ENCODE measurements around the gene SMCO3.
A peak's percentile ranks its signal among the peaks of the same experiment; 100 is the strongest.

The SMCO3 gene

DNA sequence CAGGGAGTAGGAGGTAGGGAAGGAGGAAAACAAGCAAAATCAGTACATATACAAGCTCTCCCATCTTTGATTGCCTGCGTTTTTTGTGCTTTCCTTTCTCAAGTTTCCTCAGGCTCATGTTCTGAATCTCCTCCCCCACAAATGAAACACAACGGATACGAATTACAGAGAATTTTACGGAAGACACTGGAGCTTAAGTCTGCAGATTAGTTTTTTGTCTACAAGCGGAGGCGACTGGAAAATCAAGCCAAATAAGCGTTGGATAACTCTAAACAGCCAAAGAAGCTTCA lies 11.3 kb downstream of the SMCO3 start (continued):
- TF ChIP-seq TCF4 (CRISPR knock-in tag; IDR thresholded peaks at IDR 0.05; ENCODE audit: borderline replicate concordance) = no peak
- TF ChIP-seq OSR1 (CRISPR knock-in tag; IDR thresholded peaks at IDR 0.05) = no peak
- no peak for TF ChIP-seq ZFP30 (CRISPR knock-in tag; IDR thresholded peaks at IDR 0.05)

DNA sequence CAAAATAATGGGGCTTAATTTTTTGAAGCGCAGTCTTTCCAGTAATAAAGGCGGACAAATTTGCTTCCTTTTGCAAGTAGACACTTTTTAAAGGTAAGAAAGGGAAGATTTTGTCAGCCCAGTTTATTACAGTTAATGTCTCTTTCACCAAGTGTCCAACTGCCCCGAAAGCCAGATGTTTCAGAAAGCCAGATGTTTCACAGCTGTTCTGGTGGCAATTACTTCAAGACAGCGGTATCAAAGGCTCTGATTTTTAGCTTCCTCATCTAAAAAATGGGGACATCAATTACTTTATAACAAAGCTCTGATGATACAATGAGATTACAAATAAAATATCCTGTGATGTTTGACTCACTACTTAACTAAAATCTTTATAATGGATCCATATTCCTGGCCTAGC lies 11.7 kb downstream of the SMCO3 start:
- ATAC-seq = no peak

DNA sequence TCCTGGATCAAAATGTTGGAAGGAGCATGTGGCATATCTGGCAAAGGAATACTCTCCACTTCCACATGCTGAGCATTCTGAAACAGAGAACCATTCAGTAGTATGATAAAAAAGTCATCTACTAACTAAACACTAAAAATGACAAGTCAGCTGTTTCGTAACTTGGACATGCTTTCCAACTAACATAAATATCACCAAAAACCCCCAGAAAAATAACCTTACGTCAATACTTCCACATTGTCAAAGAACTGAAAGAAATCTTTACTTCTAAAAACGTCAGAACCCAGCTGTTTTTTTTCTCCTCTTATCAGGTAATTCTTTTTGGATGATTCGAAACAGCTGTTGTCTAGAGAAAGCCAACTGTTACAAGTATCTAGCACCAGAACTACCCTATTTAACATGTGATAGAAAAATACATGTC lies 18.9 kb downstream of the SMCO3 start:
- no peak for TF ChIP-seq BACH2 (CRISPR knock-in tag; IDR thresholded peaks at IDR 0.05; ENCODE audit: borderline replicate concordance)
- TF ChIP-seq OSR1 (CRISPR knock-in tag; IDR thresholded peaks at IDR 0.05) = no peak
- TF ChIP-seq, protein P1, sequence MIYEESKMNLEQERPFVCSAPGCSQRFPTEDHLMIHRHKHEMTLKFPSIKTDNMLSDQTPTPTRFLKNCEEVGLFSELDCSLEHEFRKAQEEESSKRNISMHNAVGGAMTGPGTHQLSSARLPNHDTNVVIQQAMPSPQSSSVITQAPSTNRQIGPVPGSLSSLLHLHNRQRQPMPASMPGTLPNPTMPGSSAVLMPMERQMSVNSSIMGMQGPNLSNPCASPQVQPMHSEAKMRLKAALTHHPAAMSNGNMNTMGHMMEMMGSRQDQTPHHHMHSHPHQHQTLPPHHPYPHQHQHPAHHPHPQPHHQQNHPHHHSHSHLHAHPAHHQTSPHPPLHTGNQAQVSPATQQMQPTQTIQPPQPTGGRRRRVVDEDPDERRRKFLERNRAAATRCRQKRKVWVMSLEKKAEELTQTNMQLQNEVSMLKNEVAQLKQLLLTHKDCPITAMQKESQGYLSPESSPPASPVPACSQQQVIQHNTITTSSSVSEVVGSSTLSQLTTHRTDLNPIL (CRISPR knock-in tag; IDR thresholded peaks at IDR 0.05; ENCODE audit: low read depth) = no peak
- TF ChIP-seq TCF4 (CRISPR knock-in tag; IDR thresholded peaks at IDR 0.05; ENCODE audit: borderline replicate concordance) = peak; percentile 74
- TF ChIP-seq CSRNP3 (CRISPR knock-in tag; IDR thresholded peaks at IDR 0.05) = no peak

More for the DNA sequence above, 11.7 kb downstream of the SMCO3 start:
- TF ChIP-seq BACH2 (CRISPR knock-in tag; IDR thresholded peaks at IDR 0.05; ENCODE audit: borderline replicate concordance) (no peak), ZNF8 (CRISPR knock-in tag; IDR thresholded peaks at IDR 0.05) (no peak), RARB (CRISPR knock-in tag; IDR thresholded peaks at IDR 0.05) (no peak), TCF4 (CRISPR knock-in tag; IDR thresholded peaks at IDR 0.05; ENCODE audit: borderline replicate concordance) (no peak)

GRCh38 chr12:14785568-14785967 lies 28.4 kb downstream of the SMCO3 start:
- ATAC-seq = no peak
- TF ChIP-seq RARB (CRISPR knock-in tag; IDR thresholded peaks at IDR 0.05) (no peak), OSR1 (CRISPR knock-in tag; IDR thresholded peaks at IDR 0.05) (no peak), ZC3H10 (CRISPR knock-in tag; IDR thresholded peaks at IDR 0.05) (no peak), ARNTL (CRISPR knock-in tag; IDR thresholded peaks at IDR 0.05; ENCODE audit: borderline replicate concordance, low read depth) (no peak), CSDC2 (CRISPR knock-in tag; IDR thresholded peaks at IDR 0.05) (no peak), TCF4 (CRISPR knock-in tag; IDR thresholded peaks at IDR 0.05; ENCODE audit: borderline replicate concordance) (no peak), ZFP30 (CRISPR knock-in tag; IDR thresholded peaks at IDR 0.05) (no peak), ZNF70 (CRISPR knock-in tag; IDR thresholded peaks at IDR 0.05) (no peak), PPARA (CRISPR knock-in tag; IDR thresholded peaks at IDR 0.05; ENCODE audit: borderline replicate concordance) (no peak), ISL1 (CRISPR knock-in tag; IDR thresholded peaks at IDR 0.05) (no peak)
- TF ChIP-seq, protein P2, sequence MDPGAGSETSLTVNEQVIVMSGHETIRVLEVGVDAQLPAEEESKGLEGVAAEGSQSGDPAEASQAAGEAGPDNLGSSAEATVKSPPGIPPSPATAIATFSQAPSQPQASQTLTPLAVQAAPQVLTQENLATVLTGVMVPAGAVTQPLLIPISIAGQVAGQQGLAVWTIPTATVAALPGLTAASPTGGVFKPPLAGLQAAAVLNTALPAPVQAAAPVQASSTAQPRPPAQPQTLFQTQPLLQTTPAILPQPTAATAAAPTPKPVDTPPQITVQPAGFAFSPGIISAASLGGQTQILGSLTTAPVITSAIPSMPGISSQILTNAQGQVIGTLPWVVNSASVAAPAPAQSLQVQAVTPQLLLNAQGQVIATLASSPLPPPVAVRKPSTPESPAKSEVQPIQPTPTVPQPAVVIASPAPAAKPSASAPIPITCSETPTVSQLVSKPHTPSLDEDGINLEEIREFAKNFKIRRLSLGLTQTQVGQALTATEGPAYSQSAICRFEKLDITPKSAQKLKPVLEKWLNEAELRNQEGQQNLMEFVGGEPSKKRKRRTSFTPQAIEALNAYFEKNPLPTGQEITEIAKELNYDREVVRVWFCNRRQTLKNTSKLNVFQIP (CRISPR knock-in tag; IDR thresholded peaks at IDR 0.05; ENCODE audit: borderline replicate concordance, low read depth) = no peak

More for the DNA sequence above, 18.9 kb downstream of the SMCO3 start:
- ATAC-seq = no peak

GRCh38 chr12:14784471-14784870 lies 29.5 kb downstream of the SMCO3 start:
- no peak for ATAC-seq
- TF ChIP-seq OSR1 (CRISPR knock-in tag; IDR thresholded peaks at IDR 0.05) (no peak), CSDC2 (CRISPR knock-in tag; IDR thresholded peaks at IDR 0.05) (no peak), SNAI2 (CRISPR knock-in tag; IDR thresholded peaks at IDR 0.05) (no peak), ZNF70 (CRISPR knock-in tag; IDR thresholded peaks at IDR 0.05) (no peak), PPARA (CRISPR knock-in tag; IDR thresholded peaks at IDR 0.05; ENCODE audit: borderline replicate concordance) (no peak), ZFP30 (CRISPR knock-in tag; IDR thresholded peaks at IDR 0.05) (no peak), ARNTL (CRISPR knock-in tag; IDR thresholded peaks at IDR 0.05; ENCODE audit: borderline replicate concordance, low read depth) (no peak)
- TF ChIP-seq, protein P3, sequence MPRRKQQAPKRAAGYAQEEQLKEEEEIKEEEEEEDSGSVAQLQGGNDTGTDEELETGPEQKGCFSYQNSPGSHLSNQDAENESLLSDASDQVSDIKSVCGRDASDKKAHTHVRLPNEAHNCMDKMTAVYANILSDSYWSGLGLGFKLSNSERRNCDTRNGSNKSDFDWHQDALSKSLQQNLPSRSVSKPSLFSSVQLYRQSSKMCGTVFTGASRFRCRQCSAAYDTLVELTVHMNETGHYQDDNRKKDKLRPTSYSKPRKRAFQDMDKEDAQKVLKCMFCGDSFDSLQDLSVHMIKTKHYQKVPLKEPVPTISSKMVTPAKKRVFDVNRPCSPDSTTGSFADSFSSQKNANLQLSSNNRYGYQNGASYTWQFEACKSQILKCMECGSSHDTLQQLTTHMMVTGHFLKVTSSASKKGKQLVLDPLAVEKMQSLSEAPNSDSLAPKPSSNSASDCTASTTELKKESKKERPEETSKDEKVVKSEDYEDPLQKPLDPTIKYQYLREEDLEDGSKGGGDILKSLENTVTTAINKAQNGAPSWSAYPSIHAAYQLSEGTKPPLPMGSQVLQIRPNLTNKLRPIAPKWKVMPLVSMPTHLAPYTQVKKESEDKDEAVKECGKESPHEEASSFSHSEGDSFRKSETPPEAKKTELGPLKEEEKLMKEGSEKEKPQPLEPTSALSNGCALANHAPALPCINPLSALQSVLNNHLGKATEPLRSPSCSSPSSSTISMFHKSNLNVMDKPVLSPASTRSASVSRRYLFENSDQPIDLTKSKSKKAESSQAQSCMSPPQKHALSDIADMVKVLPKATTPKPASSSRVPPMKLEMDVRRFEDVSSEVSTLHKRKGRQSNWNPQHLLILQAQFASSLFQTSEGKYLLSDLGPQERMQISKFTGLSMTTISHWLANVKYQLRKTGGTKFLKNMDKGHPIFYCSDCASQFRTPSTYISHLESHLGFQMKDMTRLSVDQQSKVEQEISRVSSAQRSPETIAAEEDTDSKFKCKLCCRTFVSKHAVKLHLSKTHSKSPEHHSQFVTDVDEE (CRISPR knock-in tag; IDR thresholded peaks at IDR 0.05) = no peak

DNA sequence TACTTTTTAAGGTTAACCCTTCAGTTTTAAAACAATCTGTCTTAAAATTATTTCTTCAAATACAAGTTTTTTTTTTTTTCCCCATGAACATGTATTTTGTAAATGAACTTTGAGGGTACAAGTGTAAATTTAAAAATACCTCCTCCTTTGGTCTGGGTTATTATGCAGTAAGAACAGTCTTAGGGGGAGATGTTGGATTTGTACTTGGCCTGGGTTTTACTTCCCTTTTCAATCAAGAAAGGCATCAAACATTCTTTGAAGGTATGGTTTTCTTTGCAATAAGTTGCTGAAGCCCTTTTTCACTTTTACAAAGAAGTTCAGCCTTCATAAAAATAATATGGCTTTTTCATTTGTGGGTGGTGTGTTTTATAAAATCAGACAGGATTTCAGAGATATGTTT lies 31.2 kb downstream of the SMCO3 start:
- no peak for ATAC-seq
- TF ChIP-seq CSDC2 (CRISPR knock-in tag; IDR thresholded peaks at IDR 0.05) (no peak), PATZ1 (CRISPR knock-in tag; IDR thresholded peaks at IDR 0.05; ENCODE audit: borderline replicate concordance) (no peak), PPARA (CRISPR knock-in tag; IDR thresholded peaks at IDR 0.05; ENCODE audit: borderline replicate concordance) (no peak), RARB (CRISPR knock-in tag; IDR thresholded peaks at IDR 0.05) (no peak), ZNF565 (CRISPR knock-in tag; conservative IDR thresholded peaks at IDR 0.05; ENCODE audit: low read depth) (no peak), OSR1 (CRISPR knock-in tag; IDR thresholded peaks at IDR 0.05) (no peak), ZNF8 (CRISPR knock-in tag; IDR thresholded peaks at IDR 0.05) (no peak)
